Activated CD4-positive, alpha-beta memory T cell treated with anti-CD3 and anti-CD28 coated beads, Interleukin-2, amount 10 ng/mL, durations not matched to agents 7 days and 5 days (primary cell): ENCODE results near the gene TRPM8. TPM values are rescaled to one million over a fixed set of nuclear protein-coding genes. Genes with fewer than 3 reads are reported as not detected.
A peak's percentile ranks its signal among the peaks of the same experiment; 100 is the strongest.
"Not testable (repeated sequence)": the region's sequence is repeated elsewhere in the genome, so short reads cannot be mapped to it uniquely, and the experiment has no call there.

Experiments used
- CTCF ChIA-PET: fragments of 350-600 bp; sonication (Branson Sonifier 250); formaldehyde crosslinking; loops from one replicate; lab custom pipeline; 2021; ENCODE audit warnings: antibody characterized with exemption, inconsistent platforms; lab: Charles Lee
- POLR2A ChIA-PET: fragments of 350-600 bp; sonication (Branson Sonifier 250); formaldehyde crosslinking; loops from one replicate; lab custom pipeline; 2021; ENCODE audit warnings: antibody characterized with exemption; lab: Charles Lee
- DNase-seq: peaks from one replicate; pipeline ENCODE4 v3.0.0-alpha.2; 2020
- H3K27ac Mint-ChIP-seq: one replicate; pipeline ENCODE4 v1.8.0; 2021; ENCODE audit warnings: mild to moderate bottlenecking, mixed read lengths
- H3K27me3 Mint-ChIP-seq: one replicate; pipeline ENCODE4 v1.8.0; 2021; ENCODE audit warnings: mixed read lengths
- H3K36me3 Mint-ChIP-seq: one replicate; pipeline ENCODE4 v1.8.0; 2021; ENCODE audit warnings: low read depth, mixed read lengths
- H3K4me1 Mint-ChIP-seq: one replicate; pipeline ENCODE4 v1.8.0; 2021; ENCODE audit warnings: mixed read lengths
- H3K4me3 Mint-ChIP-seq: one replicate; pipeline ENCODE4 v1.8.0; 2021; ENCODE audit warnings: mild to moderate bottlenecking, mixed read lengths
- H3K9me3 Mint-ChIP-seq: one replicate; pipeline ENCODE4 v1.8.0; 2021; ENCODE audit warnings: mixed read lengths
- total RNA-seq, 2 experiments: library from RNA; stranded (reverse); gene quantifications; one replicate each; pipeline ENCODE4 v1.2.3, GENCODE V29; 2021

TRPM8 gene
- total RNA-seq, 2 experiments from 2014 or later: not detected

DNA sequence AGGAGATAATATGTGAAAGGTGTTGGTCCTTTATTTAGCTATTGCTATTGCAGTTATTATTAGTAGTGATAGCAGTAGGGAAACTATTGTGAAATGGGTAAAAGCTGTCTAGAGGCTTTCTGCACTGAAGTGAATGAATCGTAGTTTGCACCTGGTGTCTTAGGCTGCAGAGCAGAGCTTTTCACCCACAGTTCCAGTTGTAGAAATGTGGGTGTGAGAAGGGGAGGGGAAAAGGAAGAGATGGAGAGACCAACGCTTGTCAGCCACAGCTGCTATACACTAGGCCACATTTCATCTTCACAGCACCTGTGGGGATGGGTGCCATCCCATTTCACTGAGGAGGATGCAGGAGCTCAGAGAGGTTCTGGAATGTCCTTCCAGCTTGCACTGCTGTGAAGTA, 50.0 kb downstream of the TRPM8 start:
- H3K9me3 Mint-ChIP-seq: no peaks in the 10 kb centered on the region
- ChIA-PET CTCF (no interaction called here), POLR2A (no interaction called here)
- H3K36me3 Mint-ChIP-seq: no peaks in the 10 kb centered on the region
- DNase-seq: no peak
- peaks cover 2% of the 10 kb centered on the region for H3K27me3 Mint-ChIP-seq
- no peak overlapping the region for H3K27ac Mint-ChIP-seq
- H3K4me3 Mint-ChIP-seq: no peak overlapping the region
- peaks cover 4% of the 10 kb centered on the region for H3K4me1 Mint-ChIP-seq

DNA sequence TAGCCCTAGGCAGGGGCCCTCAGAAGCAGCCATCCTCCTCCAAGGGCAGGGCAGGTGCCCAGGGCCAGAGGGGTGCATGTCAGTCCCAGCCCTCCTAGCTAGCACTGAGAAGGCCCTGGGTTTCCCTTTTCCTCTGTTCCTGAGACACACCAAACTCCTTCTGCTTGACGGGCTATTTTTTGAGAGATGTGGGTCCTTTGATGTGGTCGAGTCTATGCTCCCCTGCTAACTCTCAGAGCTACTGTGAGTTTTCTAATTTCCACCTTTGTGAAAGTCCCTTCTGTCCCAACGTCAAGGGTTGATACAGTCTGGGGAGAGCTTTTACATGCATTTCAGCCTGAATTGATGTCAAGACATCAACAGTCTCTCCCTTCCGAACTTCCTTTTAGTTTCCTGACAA, 51.4 kb downstream of the TRPM8 start:
- DNase-seq: no peak
- ChIA-PET CTCF (no interaction called here), POLR2A (no interaction called here)
- Mint-ChIP-seq H3K36me3 (no peaks in the 10 kb centered on the region), H3K9me3 (no peaks in the 10 kb centered on the region), H3K27ac (no peak overlapping the region), H3K4me3 (no peak overlapping the region), H3K4me1 (peaks cover 4% of the 10 kb centered on the region), H3K27me3 (peaks cover 2% of the 10 kb centered on the region)

DNA sequence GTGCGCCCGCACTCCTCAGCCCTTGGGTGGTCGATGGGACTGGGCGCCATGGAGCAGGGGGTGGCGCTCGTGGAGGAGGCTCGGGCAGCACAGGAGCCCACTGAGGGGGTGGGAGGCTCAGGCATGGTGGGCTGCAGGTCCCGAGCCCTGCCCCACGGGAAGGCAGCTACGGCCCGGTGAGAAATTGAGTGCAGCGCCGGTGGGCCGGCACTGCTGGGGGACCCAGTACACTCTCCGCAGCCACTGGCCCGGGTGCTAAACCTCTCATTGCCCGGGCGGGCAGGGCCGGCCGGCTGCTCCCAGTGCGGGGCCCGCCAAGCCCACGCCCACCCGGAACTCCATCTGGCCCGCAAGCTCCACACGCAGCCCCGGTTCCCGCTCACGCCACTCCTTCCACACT, 55.3 kb downstream of the TRPM8 start:
- H3K27ac Mint-ChIP-seq, CTCF ChIA-PET, H3K27me3 Mint-ChIP-seq, H3K9me3 Mint-ChIP-seq, H3K4me3 Mint-ChIP-seq, H3K36me3 Mint-ChIP-seq, DNase-seq, POLR2A ChIA-PET: not testable (repeated sequence)
- peaks cover 25% of the 10 kb centered on the region for H3K4me1 Mint-ChIP-seq

DNA sequence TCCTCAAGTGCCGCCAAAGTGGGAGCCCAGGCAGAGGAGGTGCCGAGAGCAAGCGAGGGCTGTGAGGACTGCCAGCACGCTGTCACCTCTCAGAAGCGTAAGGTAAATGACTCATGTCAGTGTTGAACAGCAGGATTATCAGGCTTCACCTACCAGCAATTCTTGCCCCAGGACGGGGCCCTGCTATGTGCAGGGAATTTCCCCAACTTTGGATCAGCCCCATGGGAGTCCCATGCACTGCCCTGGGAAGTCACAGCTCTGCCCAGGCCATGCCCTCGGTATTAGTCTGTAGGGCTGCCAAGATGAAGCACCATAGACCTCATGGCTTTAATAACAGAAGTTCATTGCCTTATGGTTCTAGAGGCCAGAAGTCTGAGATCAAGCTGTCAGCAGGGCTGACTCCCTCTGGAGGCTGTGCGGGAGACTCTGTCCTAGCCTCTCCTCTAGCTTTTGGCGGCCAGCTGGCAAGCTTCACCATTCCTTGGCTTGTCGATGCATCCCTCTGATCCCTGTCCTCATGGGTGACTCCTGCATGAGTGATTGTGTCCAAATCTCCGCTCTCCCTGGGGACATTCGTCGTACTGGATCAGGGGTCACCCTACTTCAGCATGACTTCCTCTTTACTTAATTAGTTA, 55.9 kb downstream of the TRPM8 start:
- H3K27me3 Mint-ChIP-seq: peaks cover 2% of the 10 kb centered on the region
- H3K9me3 Mint-ChIP-seq: no peaks in the 10 kb centered on the region
- DNase-seq: no peak
- peaks cover 28% of the 10 kb centered on the region for H3K4me1 Mint-ChIP-seq
- ChIA-PET POLR2A (interaction anchor here (0.9 kb wide), 1 partner anchor 524 kb away, joined by 3 read pairs; the partner anchor contains the start of gene ARL4C), CTCF (interaction anchor here (1.9 kb wide), 1 partner anchor 528 kb away, joined by 6 read pairs; no protein-coding TSS in a partner anchor)
- no peak overlapping the region for H3K4me3 Mint-ChIP-seq
- H3K27ac Mint-ChIP-seq: no peak overlapping the region
- no peaks in the 10 kb centered on the region for H3K36me3 Mint-ChIP-seq

DNA sequence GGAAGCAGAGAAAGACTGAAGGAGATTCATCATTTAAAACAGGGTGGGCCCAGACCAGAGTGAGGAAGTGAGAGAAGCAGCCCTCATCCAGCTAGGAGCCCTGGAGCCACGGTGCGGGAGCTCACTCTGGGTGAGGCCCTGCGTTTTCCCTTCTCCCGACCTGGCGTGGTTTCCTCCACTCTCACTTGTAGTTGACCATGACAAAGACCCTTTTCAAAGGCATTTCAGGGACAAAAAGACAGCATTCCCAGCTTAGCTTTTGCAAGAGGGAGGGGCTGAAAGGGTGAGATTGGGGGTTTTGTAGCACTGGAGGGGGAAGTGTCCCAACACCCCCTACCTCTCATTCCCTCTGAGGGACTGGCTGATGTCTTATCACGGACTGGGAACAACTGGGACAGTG, 56.6 kb downstream of the TRPM8 start:
- Mint-ChIP-seq H3K36me3 (no peaks in the 10 kb centered on the region), H3K4me1 (peaks cover 33% of the 10 kb centered on the region), H3K4me3 (no peak overlapping the region), H3K27ac (no peak overlapping the region), H3K27me3 (peaks cover 2% of the 10 kb centered on the region), H3K9me3 (no peaks in the 10 kb centered on the region)
- CTCF ChIA-PET: interaction anchor here (1.9 kb wide), 1 partner anchor 527 kb away, joined by 6 read pairs; no protein-coding TSS in a partner anchor
- DNase-seq: no peak
- POLR2A ChIA-PET: interaction anchor here (0.9 to 1.5 kb wide), 2 partner anchors 58 to 523 kb away, joined by 3 to 6 read pairs; partner anchors contain the start of gene ARL4C

DNA sequence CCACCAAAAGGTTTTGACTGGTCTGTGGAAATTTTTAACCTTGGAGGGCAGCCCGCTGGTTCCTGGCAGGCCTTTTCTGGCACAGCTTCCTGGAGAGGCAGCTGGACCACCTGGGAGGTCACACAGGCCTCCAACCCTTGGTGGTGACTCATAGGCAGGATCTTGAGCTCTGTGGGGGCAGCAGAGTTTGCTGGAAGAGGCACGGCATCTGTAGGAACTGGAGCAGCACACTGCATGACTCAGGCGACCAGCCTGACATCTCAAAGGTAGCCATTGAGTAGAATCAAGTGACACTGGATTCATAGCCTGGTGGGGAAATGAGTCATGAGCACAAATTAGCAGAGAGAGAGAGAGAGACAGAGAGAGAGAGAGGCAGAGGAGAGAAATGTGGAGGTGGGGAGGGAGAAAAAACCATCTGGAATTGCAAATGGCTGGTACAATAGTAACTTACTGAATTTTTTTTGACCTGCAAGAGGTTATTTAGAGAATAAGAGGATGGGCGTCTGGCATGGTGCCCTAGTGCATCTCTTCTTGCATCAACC, 57.4 kb downstream of the TRPM8 start:
- Mint-ChIP-seq H3K27ac (no peak overlapping the region), H3K4me1 (peaks cover 35% of the 10 kb centered on the region), H3K4me3 (no peak overlapping the region), H3K36me3 (no peaks in the 10 kb centered on the region), H3K27me3 (peaks cover 2% of the 10 kb centered on the region), H3K9me3 (no peaks in the 10 kb centered on the region)
- ChIA-PET CTCF (interaction anchor here (1.4 to 1.9 kb wide), 3 partner anchors 16 to 570 kb away, joined by 4 to 6 read pairs (median 4); no protein-coding TSS in a partner anchor), POLR2A (interaction anchor here (1.1 to 2.2 kb wide), 4 partner anchors 58 to 526 kb away, joined by 3 to 8 read pairs (median 4); partner anchors contain the start of gene ARL4C)
- DNase-seq: peak; percentile 34

DNA sequence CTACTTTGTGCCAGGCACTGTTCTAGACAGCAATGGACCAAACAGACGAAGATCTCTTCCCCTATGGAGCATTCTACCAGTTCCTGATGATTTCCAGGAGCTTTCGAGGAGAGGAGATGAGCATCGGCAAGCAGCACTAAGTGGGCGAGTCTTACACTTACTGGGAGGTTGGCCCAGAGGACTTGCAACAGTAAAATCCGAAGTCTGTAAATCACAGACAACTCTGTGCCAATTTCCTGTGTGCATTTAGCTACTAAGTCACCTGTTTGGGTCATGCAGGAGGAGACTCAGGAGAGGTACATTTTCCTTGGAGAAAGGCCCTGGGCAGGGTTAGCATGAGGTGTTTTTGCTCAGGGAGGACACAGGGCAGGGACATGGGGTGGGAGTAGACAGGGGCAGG, 58.9 kb downstream of the TRPM8 start:
- DNase-seq: no peak
- H3K27ac Mint-ChIP-seq: no peak overlapping the region
- H3K27me3 Mint-ChIP-seq: no peaks in the 10 kb centered on the region
- no peaks in the 10 kb centered on the region for H3K36me3 Mint-ChIP-seq
- CTCF ChIA-PET: interaction anchor here (0.7 to 1.6 kb wide), 4 partner anchors 15 to 525 kb away, joined by 3 to 4 read pairs (median 3); no protein-coding TSS in a partner anchor
- H3K4me3 Mint-ChIP-seq: no peak overlapping the region
- H3K4me1 Mint-ChIP-seq: peaks cover 35% of the 10 kb centered on the region
- no peaks in the 10 kb centered on the region for H3K9me3 Mint-ChIP-seq
- POLR2A ChIA-PET: interaction anchor here (2.2 kb wide), 1 partner anchor 521 kb away, joined by 8 read pairs; the partner anchor contains the start of gene ARL4C

DNA sequence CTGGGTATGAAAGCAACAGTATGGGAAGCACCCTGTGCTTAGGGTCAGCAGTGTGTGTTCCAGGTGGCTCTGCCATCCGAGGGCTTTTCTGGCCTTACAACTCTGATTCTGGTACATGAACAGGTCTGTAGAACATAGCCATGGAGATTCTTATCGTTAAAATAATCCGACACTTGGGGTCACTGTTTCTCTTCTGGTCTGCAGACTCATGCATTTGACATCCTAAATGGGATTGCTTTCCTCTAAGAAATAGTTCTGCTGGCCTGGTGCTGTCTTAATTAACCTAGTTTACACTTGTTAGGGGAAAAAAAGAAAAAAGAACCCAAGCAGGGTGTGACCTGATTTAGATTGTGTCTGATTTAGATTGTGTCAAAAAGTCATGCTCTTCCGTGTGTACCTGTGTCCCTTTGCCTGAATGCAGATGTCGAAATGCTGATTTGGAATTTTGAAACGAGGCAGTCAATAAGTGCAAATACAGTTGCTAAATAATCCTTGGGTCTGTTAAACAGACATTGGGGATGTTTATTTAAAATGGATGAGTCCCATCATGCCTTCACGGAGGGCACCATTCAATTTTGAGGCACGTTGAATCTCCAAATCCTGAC, 59.6 kb downstream of the TRPM8 start:
- Mint-ChIP-seq H3K9me3 (no peaks in the 10 kb centered on the region), H3K36me3 (no peaks in the 10 kb centered on the region), H3K27me3 (no peaks in the 10 kb centered on the region), H3K27ac (no peak overlapping the region), H3K4me1 (peaks cover 35% of the 10 kb centered on the region), H3K4me3 (no peak overlapping the region)
- CTCF ChIA-PET: interaction anchor here (1.2 to 1.6 kb wide), 4 partner anchors 156 to 569 kb away, joined by 3 to 4 read pairs (median 3); no protein-coding TSS in a partner anchor
- peak; percentile 26 for DNase-seq
- POLR2A ChIA-PET: interaction anchor here (2.0 kb wide), 1 partner anchor 520 kb away, joined by 14 read pairs; the partner anchor contains the start of gene ARL4C

DNA sequence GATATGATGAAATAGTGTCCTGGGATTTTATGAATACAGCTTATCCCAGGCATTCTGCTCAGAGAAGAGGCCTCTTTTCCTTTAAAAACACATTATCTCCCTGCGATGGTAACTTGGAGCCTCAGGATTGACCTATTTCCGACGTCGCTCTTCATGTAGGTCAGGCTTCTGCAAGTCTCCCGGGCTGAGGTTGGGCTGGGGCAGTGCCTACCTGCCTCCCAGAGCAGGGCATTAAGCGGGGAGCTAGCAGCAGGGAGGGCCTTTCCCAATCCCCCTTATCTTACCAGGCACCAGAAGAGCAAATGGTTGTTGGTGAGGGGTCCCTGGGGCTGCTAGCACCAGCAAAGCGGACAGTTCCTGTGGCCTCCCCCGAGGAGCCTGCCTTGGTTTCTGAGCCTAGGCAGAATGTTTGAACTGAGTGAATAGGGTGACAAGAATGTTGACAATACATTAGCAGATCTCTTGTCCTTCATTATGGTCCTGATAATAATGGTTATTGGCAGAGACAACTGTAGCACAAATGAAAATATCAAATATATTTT, 60.2 kb downstream of the TRPM8 start:
- Mint-ChIP-seq H3K4me3 (no peak overlapping the region), H3K27ac (no peak overlapping the region), H3K9me3 (no peaks in the 10 kb centered on the region), H3K36me3 (no peaks in the 10 kb centered on the region), H3K4me1 (peaks cover 35% of the 10 kb centered on the region), H3K27me3 (no peaks in the 10 kb centered on the region)
- POLR2A ChIA-PET: interaction anchor here (2.0 kb wide), 1 partner anchor 519 kb away, joined by 14 read pairs; the partner anchor contains the start of gene ARL4C
- no peak for DNase-seq
- CTCF ChIA-PET: interaction anchor here (1.0 to 1.6 kb wide), 7 partner anchors 112 to 568 kb away, joined by 3 to 4 read pairs (median 3); no protein-coding TSS in a partner anchor

DNA sequence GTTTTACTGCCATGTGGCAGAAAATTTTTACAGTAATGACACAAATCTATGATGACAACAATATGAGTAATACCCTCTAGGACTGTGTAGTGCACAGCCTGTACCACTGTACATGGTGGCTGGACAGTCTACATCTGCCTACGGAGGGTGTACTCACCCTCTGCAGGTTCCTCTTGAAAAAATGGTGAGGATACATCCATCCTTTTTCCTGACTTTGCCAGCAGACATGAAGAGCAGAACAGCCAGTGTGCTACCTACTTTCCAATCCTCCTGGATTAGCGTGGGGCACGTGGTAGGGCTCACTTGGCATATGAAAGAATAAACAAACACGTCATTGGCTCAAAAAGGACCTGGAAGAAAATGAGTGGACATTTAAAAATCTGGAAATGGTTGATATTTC, 62.6 kb downstream of the TRPM8 start:
- Mint-ChIP-seq H3K27ac (no peak overlapping the region), H3K27me3 (no peaks in the 10 kb centered on the region), H3K4me1 (peaks cover 31% of the 10 kb centered on the region), H3K36me3 (no peaks in the 10 kb centered on the region), H3K4me3 (no peak overlapping the region), H3K9me3 (no peaks in the 10 kb centered on the region)
- ChIA-PET POLR2A (no interaction called here), CTCF (no interaction called here)
- no peak for DNase-seq

DNA sequence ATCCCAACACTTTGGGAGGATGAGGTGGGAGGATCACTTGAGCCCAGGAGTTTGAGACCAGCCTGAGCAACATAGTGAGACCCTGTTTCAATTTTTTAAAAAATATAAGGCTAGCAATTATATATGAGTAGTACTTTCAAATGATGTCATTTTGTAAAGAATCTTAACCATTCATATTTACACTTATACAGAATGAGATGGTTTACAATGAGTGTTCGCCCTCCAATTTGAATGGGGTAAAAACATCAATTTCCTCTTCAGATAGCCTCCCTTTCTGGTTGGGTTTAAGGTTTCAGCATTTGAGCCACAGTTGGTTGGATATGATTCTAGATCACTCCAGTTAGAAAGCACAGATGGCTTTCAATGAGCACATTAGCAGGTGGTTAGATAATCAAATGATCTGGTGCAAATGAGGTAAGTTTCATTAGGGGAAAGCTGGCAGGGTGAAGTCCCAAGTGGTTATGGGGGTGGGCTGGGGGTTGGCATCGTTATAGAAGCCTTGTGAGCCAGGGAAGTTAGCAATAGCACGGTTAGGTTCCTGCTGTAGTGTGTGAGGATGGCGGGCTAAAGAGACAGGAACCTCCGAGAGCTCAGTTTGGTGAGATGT, 63.9 kb downstream of the TRPM8 start:
- Mint-ChIP-seq H3K36me3 (no peaks in the 10 kb centered on the region), H3K4me3 (no peak overlapping the region), H3K27me3 (no peaks in the 10 kb centered on the region), H3K9me3 (peaks cover 3% of the 10 kb centered on the region), H3K27ac (no peak overlapping the region), H3K4me1 (peaks cover 25% of the 10 kb centered on the region)
- POLR2A ChIA-PET: interaction anchor here (2.1 kb wide), 1 partner anchor 9 kb away, joined by 6 read pairs; no protein-coding TSS in a partner anchor
- CTCF ChIA-PET: interaction anchor here (1.2 kb wide), 1 partner anchor 154 kb away, joined by 3 read pairs; no protein-coding TSS in a partner anchor
- no peak for DNase-seq
